Upper lobe of left lung (tissue), 6 donors: ENCODE results near the gene CCDC61. TPM values are rescaled to one million over a fixed set of nuclear protein-coding genes. Genes with fewer than 3 reads are reported as not detected.
A peak's percentile ranks its signal among the peaks of the same experiment; 100 is the strongest.

Experiments used
- ATAC-seq, 2 donors: fragments of 200-7000 bp; cut with Tn5 transposase; one replicate each; pipeline ENCODE4 v1.9.1; 2022; ENCODE audit warnings: mild to moderate bottlenecking in 2 of 2, moderate library complexity in 2 of 2; ENCODE audit not compliant: low FRiP score in 2 of 2
- DNase-seq, 2 donors: peaks; one replicate each; pipeline ENCODE4 v3.0.0-alpha.2; 2019 to 2020
- H3K27ac ChIP-seq, 4 donors: fragments of 200-600 bp; sonication (generic); one replicate each; pipeline ENCODE4 v1.5.1; 2016 to 2019
- H3K27me3 ChIP-seq, 4 donors: fragments of 200-600 bp; sonication (generic); one replicate each; pipeline ENCODE4 v1.5.1; 2017 to 2019
- H3K36me3 ChIP-seq, 4 donors: fragments of 200-600 bp; sonication (generic); one replicate each; pipeline ENCODE4 v1.5.1; 2016 to 2019
- H3K4me1 ChIP-seq, 4 donors: fragments of 200-600 bp; sonication (generic); one replicate each; pipeline ENCODE4 v1.5.1; 2018 to 2019
- H3K4me3 ChIP-seq, 4 donors: fragments of 200-600 bp; sonication (generic); one replicate each; pipeline ENCODE4 v1.5.1; 2017 to 2019; ENCODE audit warnings: mild to moderate bottlenecking in 2 of 4, moderate library complexity in 1 of 4
- H3K9me3 ChIP-seq, 4 donors: fragments of 200-600 bp; sonication (generic); one replicate each; pipeline ENCODE4 v1.5.1; 2018 to 2019
- EP300 ChIP-seq, 4 donors: sonication (generic); formaldehyde crosslinking; IDR thresholded peaks; one replicate each; pipeline ENCODE4 v1.5.1; 2017; ENCODE audit warnings: antibody characterized with exemption in 4 of 4, control low read depth in 2 of 4
- POLR2A ChIP-seq, 4 donors: fragments of 450-650 bp; IDR thresholded peaks; one replicate each; pipeline ENCODE4 v1.5.1; 2016 to 2017; ENCODE audit warnings: antibody characterized with exemption in 4 of 4, mild to moderate bottlenecking in 2 of 4
- POLR2AphosphoS5 ChIP-seq, 2 donors: sonication (generic); formaldehyde crosslinking; IDR thresholded peaks; one replicate each; pipeline ENCODE4 v1.5.1; 2017; ENCODE audit warnings: antibody characterized with exemption in 2 of 2
- WGBS, 2 donors: methylation state at CpG; one replicate each; pipeline ENCODE4 v1.1.5; 2017 to 2018; 5-methylcytosine and 5-hydroxymethylcytosine counted together
- total RNA-seq, 6 donors: library from RNA; depleted of rRNA in 4 of 6; stranded (reverse); fragments of >200 nt in 4 of 6; gene quantifications; one replicate each; pipeline versions ENCODE4 v1.1.0 to v1.2.1, GENCODE V29; 2016 to 2021
- TF ChIP-seq, protein P1 (sequence below), 6 experiments: fragments of 450-650 bp in 4 of 6; fragments of 200-600 bp in 2 of 6; sonication (generic) in 2 of 6; IDR thresholded peaks; one replicate each; pipeline ENCODE4 v1.5.1; 2016 to 2019; ENCODE audit warnings: antibody characterized with exemption in 6 of 6
- donor health status: DM: no; HTN: no; CAD: no; lungs with moderate emphysema.
- donor health status: DM: no; HTN: yes; CAD: no; lungs with severe emphysema.

CCDC61 gene
- total RNA-seq, 6 donors from 2014 or later, result 5.9 to 28.3 (median 20.3) TPM

DNA sequence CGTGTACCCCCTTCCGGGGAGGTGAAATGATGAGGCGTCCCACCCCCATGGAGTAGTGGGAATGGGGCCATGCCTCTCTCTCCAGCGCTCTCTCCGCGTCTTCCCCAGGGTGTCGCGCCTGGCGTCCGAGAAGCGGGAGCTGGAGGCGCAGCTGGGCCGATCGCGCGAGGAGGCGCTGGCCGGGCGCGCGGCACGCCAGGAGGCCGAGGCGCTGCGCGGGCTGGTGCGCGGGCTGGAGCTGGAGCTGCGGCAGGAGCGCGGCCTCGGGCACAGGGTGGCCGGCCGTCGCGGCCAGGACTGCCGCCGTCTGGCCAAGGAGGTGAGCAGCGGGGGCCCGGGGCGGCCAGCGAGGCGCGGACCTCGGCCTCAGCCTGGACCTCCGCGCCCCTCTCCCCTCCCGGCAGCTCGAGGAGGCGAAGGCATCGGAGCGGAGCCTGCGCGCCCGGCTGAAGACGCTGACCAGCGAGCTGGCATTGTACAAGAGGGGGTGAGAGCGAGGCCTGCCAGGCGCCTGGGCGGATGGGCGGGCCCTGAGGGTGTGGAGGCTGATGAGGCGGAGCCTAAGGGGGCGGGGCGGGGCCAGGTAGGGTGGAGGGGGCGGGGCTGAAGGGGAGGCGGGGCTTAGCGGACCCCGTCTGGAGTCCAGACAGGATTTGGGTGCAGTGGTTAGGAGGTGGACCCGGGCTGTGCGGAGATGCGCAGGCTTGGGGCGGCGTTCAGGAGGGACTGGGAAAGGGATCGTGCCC lies 19.8 kb downstream of the CCDC61 start:
- H3K27ac ChIP-seq, result peak overlapping the region in 1 of 4 donors; percentile 84
- WGBS, 2 donors, result 7 to 25% methylated on average over 9 to 28 of the region's 74 CpGs
- no peaks in the 10 kb centered on the region for H3K9me3 ChIP-seq
- H3K4me3 ChIP-seq, result peak overlapping the region in 3 of 4 donors; percentile 63 to 67 (median 65)
- H3K4me1 ChIP-seq, result peaks cover 18 to 27% (median 22%) of the 10 kb centered on the region in 4 donors
- peaks cover 0 to 5% (median 2%) of the 10 kb centered on the region in 4 donors for H3K27me3 ChIP-seq
- peak in 1 of 2 donors; percentile 35 for TF ChIP-seq POLR2AphosphoS5 (IDR thresholded peaks at IDR 0.05)
- no peak for TF ChIP-seq EP300 (IDR thresholded peaks at IDR 0.05)
- H3K36me3 ChIP-seq, result no peaks in the 10 kb centered on the region
- peak; percentile 64 to 84 for ATAC-seq
- peak; percentile 92 to 93 for DNase-seq

DNA sequence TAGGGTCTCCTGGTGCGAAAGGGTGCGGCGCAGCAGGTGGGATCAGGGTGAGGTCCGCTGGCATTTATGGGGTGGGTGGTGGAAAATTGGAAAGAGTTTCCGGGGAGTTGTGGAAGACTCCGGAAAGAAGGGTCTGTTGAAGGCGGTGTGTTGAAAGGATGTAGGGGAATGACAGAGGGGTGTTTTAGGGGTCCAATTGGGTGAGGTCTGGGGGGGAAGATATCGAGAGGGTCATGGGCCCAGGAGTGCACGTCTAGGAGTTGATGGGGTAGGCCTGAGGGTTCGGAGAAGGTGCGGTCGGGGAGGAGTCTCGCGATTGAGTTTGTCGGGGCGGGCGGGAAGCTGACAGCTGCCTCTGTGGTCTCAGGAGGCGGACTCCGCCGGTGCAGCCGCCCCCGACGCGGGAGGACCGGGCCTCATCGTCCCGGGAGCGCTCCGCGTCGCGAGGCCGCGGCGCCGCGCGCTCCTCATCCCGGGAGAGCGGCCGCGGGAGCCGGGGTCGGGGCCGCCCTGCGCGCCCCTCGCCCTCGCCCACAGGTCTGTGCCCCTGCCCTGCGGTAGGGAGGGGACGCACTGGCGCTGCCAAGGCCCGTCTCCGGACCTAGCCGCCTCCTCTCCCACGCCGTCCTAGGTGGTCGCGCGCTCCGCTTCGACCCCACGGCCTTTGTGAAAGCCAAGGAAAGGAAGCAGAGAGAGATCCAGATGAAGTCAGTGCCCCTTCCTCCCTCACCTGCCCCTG lies 20.6 kb downstream of the CCDC61 start:
- H3K36me3 ChIP-seq, result no peaks in the 10 kb centered on the region
- peaks cover 0 to 5% (median 2%) of the 10 kb centered on the region in 4 donors for H3K27me3 ChIP-seq
- H3K27ac ChIP-seq, result peak overlapping the region in 2 of 4 donors; percentile 45 to 84
- 5 to 8% methylated on average over 18 to 40 of the region's 63 CpGs for WGBS, 2 donors
- peak in 1 of 2 donors; percentile 85 for DNase-seq
- TF ChIP-seq POLR2AphosphoS5 (IDR thresholded peaks at IDR 0.05) (no peak), EP300 (IDR thresholded peaks at IDR 0.05) (no peak), POLR2A (IDR thresholded peaks at IDR 0.05) (no peak)
- TF ChIP-seq, protein P1, sequence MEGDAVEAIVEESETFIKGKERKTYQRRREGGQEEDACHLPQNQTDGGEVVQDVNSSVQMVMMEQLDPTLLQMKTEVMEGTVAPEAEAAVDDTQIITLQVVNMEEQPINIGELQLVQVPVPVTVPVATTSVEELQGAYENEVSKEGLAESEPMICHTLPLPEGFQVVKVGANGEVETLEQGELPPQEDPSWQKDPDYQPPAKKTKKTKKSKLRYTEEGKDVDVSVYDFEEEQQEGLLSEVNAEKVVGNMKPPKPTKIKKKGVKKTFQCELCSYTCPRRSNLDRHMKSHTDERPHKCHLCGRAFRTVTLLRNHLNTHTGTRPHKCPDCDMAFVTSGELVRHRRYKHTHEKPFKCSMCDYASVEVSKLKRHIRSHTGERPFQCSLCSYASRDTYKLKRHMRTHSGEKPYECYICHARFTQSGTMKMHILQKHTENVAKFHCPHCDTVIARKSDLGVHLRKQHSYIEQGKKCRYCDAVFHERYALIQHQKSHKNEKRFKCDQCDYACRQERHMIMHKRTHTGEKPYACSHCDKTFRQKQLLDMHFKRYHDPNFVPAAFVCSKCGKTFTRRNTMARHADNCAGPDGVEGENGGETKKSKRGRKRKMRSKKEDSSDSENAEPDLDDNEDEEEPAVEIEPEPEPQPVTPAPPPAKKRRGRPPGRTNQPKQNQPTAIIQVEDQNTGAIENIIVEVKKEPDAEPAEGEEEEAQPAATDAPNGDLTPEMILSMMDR (IDR thresholded peaks at IDR 0.05), result no peak
- peak overlapping the region; percentile 53 to 67 (median 64) for H3K4me3 ChIP-seq
- peaks cover 18 to 27% (median 22%) of the 10 kb centered on the region in 4 donors for H3K4me1 ChIP-seq
- H3K9me3 ChIP-seq, result no peaks in the 10 kb centered on the region
- ATAC-seq, result peak in 1 of 2 donors; percentile 40

DNA sequence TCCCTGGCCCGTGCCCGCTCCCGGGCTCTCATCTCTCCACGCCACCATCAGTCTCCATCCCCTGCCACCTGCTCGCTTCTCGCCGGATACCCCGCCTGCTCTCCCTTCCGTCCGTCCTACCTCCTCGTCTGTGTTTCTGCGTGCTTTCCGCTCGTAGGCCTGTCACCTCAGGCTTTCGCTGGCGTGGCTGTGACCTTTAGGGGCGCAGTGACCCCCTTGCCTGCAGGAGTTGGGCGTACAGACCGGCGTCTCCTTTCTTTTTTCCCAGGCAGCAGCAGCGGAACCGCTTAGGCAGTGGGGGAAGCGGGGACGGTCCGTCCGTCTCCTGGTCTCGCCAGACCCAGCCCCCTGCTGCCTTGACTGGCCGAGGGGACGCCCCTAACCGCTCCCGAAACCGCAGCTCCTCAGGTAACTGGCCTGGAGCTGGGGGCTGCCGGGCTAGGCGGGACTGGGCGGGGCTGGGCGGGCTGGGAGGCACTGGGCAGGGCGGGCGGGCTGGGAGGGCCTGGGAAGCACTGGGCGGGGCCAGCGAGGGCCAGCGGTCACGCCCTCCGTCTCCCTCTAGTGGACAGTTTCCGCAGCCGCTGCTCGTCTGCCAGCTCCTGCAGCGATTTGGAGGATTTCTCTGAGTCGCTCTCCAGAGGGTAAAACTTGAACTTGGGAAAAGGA lies 21.3 kb downstream of the CCDC61 start:
- peak; percentile 84 to 92 for ATAC-seq

DNA sequence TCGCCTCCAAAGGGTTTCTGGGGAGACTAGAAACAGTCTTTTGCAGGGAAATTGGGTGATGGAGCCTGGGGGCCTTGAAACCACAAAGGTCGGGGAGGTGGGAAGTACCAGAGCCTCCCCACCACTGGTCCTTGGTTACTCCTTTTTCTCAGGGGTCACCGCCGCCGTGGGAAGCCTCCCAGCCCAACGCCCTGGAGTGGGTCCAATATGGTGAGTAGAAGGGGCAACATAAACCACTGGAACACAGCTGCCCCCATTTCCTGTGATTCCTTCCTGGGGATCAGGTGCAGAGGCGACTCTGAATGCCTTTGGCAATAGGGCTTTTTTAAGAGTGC lies 21.8 kb downstream of the CCDC61 start:
- ATAC-seq, result no peak
- TF ChIP-seq, protein P1 (IDR thresholded peaks at IDR 0.05), result peak in 1 of 6 experiments; percentile 15
- TF ChIP-seq POLR2A (IDR thresholded peaks at IDR 0.05), result no peak
- 41 to 100% methylated on average over 1 to 7 of the region's 7 CpGs for WGBS, 2 donors
- H3K9me3 ChIP-seq, result no peaks in the 10 kb centered on the region
- peaks cover 18 to 27% (median 22%) of the 10 kb centered on the region in 4 donors for H3K4me1 ChIP-seq
- DNase-seq, result no peak
- peak overlapping the region in 1 of 4 donors; percentile 84 for H3K27ac ChIP-seq
- H3K4me3 ChIP-seq, result peak overlapping the region in 2 of 4 donors; percentile 65 to 67
- H3K27me3 ChIP-seq, result peaks cover 0 to 5% (median 2%) of the 10 kb centered on the region in 4 donors
- H3K36me3 ChIP-seq, result no peaks in the 10 kb centered on the region

More for the DNA sequence above, 21.3 kb downstream of the CCDC61 start:
- peak; percentile 88 to 93 for DNase-seq
- Histone ChIP-seq H3K36me3 (no peaks in the 10 kb centered on the region), H3K4me3 (peak overlapping the region; percentile 53 to 67 (median 64)), H3K27ac (peak overlapping the region in 3 of 4 donors; percentile 33 to 84 (median 45)), H3K9me3 (no peaks in the 10 kb centered on the region), H3K4me1 (peaks cover 18 to 27% (median 22%) of the 10 kb centered on the region in 4 donors), H3K27me3 (peaks cover 0 to 5% (median 2%) of the 10 kb centered on the region in 4 donors)
- 1 to 2% methylated on average over 19 to 32 of the region's 48 CpGs for WGBS, 2 donors
- no peak for TF ChIP-seq EP300 (IDR thresholded peaks at IDR 0.05)
- TF ChIP-seq, protein P1 (IDR thresholded peaks at IDR 0.05), result peak; percentile 37 to 91 (median 64)
